HUES6 (cell line): ENCODE measurements around the gene STK32C.

Source experiments
- H3K27ac ChIP-seq: 2 replicates; pipeline ENCODE4 v1.7.0; 2013; ENCODE audit warnings: low read depth, mild to moderate bottlenecking, low read length, inconsistent platforms
- H3K27me3 ChIP-seq: 2 replicates; pipeline ENCODE4 v1.6.1; 2013; ENCODE audit warnings: low read length; ENCODE audit not compliant: control insufficient read depth, insufficient read depth
- H3K36me3 ChIP-seq: 2 replicates; pipeline ENCODE4 v1.6.1; 2013; ENCODE audit warnings: low read length; ENCODE audit not compliant: control insufficient read depth, insufficient read depth
- H3K4me1 ChIP-seq: 2 replicates; pipeline ENCODE4 v1.6.1; 2013; ENCODE audit warnings: low read length; ENCODE audit not compliant: control insufficient read depth, insufficient read depth
- H3K4me3 ChIP-seq: 2 replicates; pipeline ENCODE4 v1.5.1; 2013; ENCODE audit warnings: low read depth, low read length
- H3K9ac ChIP-seq: one replicate; pipeline ENCODE4 v1.6.1; 2013; ENCODE audit warnings: mild to moderate bottlenecking, low read length
- H3K9me3 ChIP-seq: 2 replicates; pipeline ENCODE4 v1.6.1; 2013; ENCODE audit warnings: low read depth, low read length; ENCODE audit not compliant: control insufficient read depth, insufficient read depth

Gene STK32C

DNA sequence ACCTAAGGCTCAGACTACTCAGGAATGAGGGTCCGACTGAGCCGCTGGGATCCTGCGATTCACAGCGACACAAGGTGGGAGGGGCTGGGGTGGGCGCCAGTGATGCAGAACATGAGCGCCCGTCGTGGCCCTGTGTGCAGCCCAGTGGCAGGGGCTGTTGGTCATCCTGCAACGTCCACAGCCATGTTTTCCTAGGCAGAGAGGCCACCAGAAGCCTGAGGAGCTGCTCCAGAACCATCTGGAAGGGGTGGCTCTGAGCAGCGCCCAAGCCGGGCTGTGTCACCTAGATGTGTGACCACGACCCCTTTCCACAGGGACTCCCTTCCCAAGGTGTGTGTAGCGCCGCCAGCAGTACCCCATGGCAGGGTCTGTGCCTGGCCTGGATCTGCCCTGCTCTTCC is 96.5 kb downstream of the STK32C start:
- Histone ChIP-seq H3K4me3 (no peak overlapping the region), H3K9ac (no peak overlapping the region), H3K27me3 (no peaks in the 10 kb centered on the region), H3K36me3 (no peaks in the 10 kb centered on the region), H3K4me1 (no peaks in the 10 kb centered on the region), H3K9me3 (peaks cover 14% of the 10 kb centered on the region), H3K27ac (no peak overlapping the region)

DNA sequence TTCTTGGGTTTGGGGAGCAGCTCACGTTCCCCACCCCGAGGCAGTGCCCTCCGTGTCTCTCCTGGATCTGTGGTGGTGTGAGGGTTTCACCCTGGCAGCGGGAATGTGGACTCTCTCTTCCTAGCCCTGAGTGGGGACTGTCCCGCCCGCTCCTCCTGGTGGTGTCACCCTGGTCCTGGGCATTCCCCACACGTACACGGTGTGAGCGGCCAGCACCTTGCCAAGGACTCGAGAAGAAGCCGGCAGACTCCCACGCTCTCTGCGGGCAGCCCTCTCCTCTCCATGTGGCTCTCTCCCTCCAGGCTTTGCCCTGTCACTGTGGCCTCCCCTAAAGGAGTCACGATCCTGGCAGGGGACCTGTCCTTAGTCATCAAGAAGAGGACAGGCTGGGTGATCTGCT is 97.0 kb downstream of the STK32C start:
- Histone ChIP-seq H3K9ac (no peak overlapping the region), H3K27me3 (no peaks in the 10 kb centered on the region), H3K36me3 (no peaks in the 10 kb centered on the region), H3K4me3 (no peak overlapping the region), H3K27ac (no peak overlapping the region), H3K9me3 (peaks cover 11% of the 10 kb centered on the region; the same call in 1 of the 2 replicates), H3K4me1 (no peaks in the 10 kb centered on the region)

DNA sequence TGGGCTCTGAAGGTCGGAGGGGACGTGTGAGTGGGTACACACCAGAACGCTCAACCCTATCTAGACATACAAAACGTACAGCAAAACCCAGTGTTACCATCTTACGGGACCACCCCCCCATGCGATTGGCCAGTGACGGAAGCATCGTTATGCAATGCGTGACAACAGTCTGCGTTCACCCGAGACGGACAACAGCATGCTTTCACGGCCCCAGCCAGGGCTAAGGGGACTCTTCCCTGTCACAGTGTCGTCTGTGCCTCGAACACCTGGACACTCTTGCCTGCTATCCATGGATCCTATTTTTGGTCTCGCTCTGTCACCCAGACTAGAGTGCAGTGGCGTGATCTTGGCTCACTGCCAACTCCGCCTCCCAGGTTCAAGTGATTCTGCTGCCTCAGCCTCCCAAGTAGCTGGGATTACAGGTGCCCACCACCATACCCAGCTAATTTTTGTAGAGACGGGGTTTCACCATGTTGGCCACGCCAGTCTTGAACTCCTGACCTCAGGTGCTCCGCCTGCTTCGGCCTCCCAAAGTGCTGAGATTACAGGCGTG is 97.7 kb downstream of the STK32C start:
- no peak overlapping the region for H3K4me3 ChIP-seq
- H3K4me1 ChIP-seq = no peaks in the 10 kb centered on the region
- H3K36me3 ChIP-seq = no peaks in the 10 kb centered on the region; the same call in 1 of the 2 replicates
- H3K9ac ChIP-seq = no peak overlapping the region
- no peak overlapping the region for H3K27ac ChIP-seq
- H3K9me3 ChIP-seq = peaks cover 7% of the 10 kb centered on the region; the same call in 1 of the 2 replicates
- no peaks in the 10 kb centered on the region for H3K27me3 ChIP-seq

DNA sequence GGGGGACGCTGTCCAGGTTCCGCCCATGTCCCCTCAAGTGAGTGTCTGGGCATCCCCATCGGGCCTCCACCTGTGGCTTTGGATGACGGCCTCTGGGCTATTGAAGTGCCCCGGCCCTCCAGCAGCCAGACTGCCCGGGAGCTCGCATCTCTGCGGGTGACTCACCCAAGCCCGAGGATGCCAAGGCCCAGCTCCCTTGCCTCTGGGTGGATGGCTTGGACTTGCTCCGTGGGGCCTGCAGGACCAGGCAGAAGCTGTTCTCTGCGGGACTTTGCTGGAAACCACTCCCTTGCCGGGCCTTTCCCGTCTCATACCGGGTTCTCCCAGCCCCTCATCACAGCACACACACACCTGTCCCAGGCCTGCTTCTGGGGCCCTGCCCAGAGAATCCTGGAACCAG is 98.6 kb downstream of the STK32C start:
- H3K36me3 ChIP-seq = no peaks in the 10 kb centered on the region; the same call in 1 of the 2 replicates
- no peak overlapping the region for H3K9ac ChIP-seq
- no peaks in the 10 kb centered on the region for H3K27me3 ChIP-seq
- H3K4me3 ChIP-seq = no peak overlapping the region
- no peak overlapping the region for H3K27ac ChIP-seq
- no peaks in the 10 kb centered on the region; the same call in 1 of the 2 replicates for H3K9me3 ChIP-seq
- no peaks in the 10 kb centered on the region for H3K4me1 ChIP-seq

DNA sequence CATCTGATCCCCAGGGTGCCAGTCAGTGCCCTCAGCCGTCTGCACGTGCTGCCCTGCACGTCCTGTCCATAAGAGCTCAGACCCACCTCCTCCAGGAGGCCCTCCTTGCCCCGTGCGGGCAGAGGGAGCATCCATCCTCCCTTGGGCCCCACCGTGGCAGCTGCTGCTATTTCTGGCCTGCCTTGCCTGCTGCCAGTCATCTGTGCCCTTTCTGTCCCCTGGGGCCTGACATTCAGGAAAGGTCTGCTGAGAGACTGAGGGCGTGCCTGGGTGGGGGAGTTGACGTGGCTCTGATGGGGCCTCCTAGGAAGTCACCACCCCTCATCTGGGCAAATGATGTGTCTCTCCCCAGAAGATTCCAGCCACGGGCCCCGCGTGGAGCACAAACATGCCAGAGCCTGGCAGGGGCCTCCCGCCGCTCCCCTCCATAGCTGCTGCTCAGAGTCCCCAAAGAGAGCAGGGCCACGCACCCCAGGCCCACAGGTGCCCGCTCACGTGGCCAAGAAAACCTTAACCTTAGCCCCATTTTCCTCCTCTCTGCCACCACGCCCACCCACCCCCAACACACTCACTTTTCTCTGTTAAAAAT is 99.2 kb downstream of the STK32C start:
- H3K27me3 ChIP-seq = no peaks in the 10 kb centered on the region

DNA sequence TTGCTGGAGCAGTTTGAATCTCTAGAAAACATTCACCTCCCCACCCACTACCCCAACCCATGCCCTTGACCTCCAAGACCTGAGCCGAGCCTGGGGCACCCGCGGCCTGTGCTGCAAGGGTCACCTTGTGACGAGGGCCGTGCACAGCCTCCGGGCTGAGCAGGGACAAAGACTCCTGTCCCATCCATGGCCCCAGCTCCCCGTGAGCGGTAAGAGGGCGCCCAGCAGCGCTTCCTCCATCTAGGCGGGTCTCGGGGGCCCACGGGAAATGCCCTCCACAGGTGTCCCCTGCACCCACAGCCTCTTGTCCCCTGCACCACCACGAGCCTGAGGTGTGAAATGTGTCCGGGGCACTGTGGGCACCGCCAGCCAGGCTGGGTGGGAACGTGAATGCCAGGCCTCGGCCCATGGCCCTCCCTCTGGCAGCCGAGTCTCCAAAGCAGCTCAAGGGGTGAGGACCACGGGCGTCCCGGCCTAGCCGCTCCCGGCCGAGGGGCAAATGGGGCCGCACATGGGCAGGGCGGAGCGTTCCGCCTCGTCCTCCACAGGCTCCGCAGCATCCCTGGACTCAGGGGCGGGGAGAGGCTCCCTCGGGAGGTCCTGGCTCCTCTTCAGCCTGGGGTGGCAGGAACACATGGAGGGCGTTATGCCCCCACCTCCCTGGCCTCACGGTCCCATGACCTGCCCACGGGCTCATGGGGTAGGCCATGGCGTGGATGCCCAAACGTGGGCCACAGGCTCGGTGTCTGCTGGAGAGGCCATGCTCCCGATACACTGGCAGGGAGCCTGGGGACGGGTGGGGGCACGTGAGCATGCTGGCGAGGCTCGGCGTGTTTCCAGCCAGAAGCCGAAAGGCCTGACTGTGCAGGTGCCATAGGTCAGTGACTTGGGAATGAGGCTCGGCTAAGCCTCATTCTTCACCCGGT is 100.0 kb downstream of the STK32C start:
- Histone ChIP-seq H3K4me1 (no peaks in the 10 kb centered on the region), H3K36me3 (peaks cover 3% of the 10 kb centered on the region; the same call in 1 of the 2 replicates), H3K27me3 (no peaks in the 10 kb centered on the region)

More for the DNA sequence above, 99.2 kb downstream of the STK32C start:
- H3K4me1 ChIP-seq = no peaks in the 10 kb centered on the region
- no peaks in the 10 kb centered on the region; the same call in 1 of the 2 replicates for H3K36me3 ChIP-seq
- H3K4me3 ChIP-seq = no peak overlapping the region
- H3K9me3 ChIP-seq = no peaks in the 10 kb centered on the region
- H3K9ac ChIP-seq = no peak overlapping the region
- no peak overlapping the region for H3K27ac ChIP-seq

DNA sequence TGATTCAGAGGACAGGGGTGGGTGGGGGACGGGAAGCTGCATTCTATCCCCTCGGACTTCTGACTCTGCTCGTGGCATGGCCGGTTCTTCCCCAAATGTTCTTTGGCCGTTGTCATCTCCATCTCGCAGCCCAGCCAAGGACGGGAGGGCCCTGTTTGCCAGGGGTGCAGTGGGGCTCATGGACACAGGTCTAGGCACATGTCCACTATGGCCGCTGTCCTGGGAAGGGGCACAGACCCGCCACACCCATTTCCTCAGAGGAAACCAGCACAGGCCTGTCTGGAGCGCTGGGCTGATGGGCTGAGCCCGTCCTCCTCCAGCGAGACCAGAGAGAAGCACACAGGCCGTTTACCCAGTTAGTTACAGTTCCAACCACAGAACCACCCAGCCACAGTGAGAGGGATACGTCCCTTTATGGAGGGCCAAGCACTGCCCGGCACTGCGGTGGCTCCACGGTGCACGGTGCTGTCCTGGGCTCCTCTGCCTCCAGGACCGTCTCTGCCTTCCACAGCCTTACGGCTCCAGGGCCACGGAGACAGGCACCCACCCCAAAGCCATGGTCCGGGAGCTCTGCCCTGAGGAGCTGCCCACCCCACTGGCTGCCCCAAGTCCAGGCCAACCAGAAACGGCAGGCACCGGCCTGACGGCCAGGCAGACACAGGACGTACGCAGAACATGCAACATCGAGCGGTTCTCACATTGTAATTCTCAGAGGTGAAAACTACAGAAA is 100.8 kb downstream of the STK32C start:
- H3K27ac ChIP-seq = no peak overlapping the region
- H3K27me3 ChIP-seq = no peaks in the 10 kb centered on the region
- H3K36me3 ChIP-seq = peaks cover 5% of the 10 kb centered on the region; the same call in 1 of the 2 replicates
- no peak overlapping the region for H3K9ac ChIP-seq
- no peak overlapping the region for H3K4me3 ChIP-seq
- no peaks in the 10 kb centered on the region for H3K4me1 ChIP-seq
- no peaks in the 10 kb centered on the region for H3K9me3 ChIP-seq

More for the DNA sequence above, 100.0 kb downstream of the STK32C start:
- no peaks in the 10 kb centered on the region for H3K9me3 ChIP-seq
- H3K27ac ChIP-seq = no peak overlapping the region
- H3K4me3 ChIP-seq = no peak overlapping the region
- no peak overlapping the region for H3K9ac ChIP-seq

DNA sequence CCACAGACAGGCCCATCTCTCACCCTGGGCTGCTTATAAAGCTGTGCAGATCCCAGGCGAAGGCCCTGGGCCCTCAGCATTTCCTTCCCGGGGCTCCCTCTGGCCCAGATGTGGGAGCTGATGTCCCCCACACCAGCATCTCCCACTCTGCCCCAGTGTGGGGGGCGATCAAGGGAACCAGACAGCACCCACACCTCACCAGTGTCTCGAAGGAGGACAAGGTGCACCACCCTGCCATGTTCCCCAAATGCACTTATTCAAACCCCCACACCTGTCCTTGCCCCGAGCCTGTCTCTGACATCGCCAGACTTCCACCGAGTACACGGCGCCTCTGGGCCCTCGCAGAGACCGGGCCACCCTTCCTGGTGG is 101.4 kb downstream of the STK32C start:
- Histone ChIP-seq H3K9me3 (no peaks in the 10 kb centered on the region), H3K4me3 (no peak overlapping the region), H3K9ac (no peak overlapping the region), H3K36me3 (peaks cover 5% of the 10 kb centered on the region; the same call in 1 of the 2 replicates), H3K4me1 (no peaks in the 10 kb centered on the region), H3K27ac (no peak overlapping the region), H3K27me3 (no peaks in the 10 kb centered on the region)

DNA sequence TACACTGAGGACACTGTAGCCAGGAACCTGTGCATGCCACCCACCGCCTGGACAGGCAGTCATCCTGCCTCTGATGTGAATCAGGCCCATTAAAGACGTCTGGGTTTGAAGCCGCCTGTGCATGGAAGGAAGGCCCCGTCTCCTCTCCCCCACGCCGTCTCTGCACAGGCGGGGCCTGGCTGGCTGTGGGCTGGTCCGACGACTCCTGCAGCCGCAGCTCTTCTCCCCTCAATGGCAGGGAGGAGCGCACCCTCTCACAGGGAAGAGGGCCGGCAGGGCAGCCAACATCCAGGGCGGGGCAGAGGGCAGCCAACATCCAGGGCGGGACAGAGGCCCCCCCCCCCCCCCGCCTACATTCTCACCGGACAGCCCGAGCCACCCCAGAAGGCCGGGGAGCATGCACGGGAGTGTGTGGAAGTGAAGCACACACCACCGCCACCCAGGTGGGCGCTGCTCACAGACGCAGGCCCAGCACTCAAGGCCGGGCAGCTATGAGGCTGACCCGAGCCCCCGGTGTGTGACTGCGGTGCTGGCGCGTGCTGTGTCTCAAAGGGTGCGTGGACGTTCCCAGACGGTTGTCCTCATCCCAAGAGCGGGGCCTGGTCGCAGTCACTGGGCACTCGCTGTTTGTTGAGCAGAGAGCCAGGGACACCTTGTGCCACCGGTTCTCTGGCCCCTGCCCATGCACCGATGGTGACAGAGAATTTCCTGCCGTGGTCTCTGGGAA is 101.9 kb downstream of the STK32C start:
- Histone ChIP-seq H3K27me3 (no peaks in the 10 kb centered on the region), H3K9me3 (no peaks in the 10 kb centered on the region), H3K4me3 (no peak overlapping the region), H3K36me3 (peaks cover 5% of the 10 kb centered on the region; the same call in 1 of the 2 replicates), H3K27ac (no peak overlapping the region), H3K9ac (no peak overlapping the region), H3K4me1 (no peaks in the 10 kb centered on the region)

DNA sequence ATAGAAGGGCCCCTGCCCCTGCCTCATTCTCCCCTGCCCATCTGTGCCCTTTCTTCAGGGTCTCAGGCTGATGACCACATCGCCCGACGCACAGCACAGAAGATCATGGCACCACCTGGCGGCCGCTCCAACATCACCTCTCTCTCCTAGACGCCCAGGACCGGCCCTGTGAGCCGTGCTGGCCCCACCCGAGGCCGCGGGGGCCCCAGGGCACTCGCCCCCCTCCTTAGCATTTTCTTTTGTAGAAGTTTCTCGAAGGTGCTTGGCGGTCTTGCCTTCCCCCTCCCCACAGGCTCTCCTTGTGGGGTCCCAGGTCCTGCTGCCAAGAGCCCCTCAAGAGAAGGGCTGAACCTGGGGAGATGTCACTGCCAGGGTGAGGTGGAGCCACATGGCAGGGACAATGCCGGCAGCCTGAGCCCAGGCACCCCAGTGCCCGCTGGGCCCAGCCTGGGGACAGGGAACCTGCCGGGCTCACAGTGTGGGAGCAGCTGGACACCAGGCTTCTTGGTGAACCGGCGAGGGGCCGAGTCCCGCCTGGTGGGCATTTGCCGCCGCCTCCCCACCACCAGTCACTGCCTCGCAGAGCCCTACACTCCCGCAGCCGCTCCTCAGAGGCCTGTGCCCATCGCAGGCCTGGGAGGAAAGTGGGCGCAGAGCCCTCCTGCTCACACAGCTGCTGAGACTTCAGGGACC is 102.8 kb downstream of the STK32C start:
- Histone ChIP-seq H3K36me3 (peaks cover 5% of the 10 kb centered on the region; the same call in 1 of the 2 replicates), H3K27ac (no peak overlapping the region), H3K27me3 (no peaks in the 10 kb centered on the region), H3K4me3 (no peak overlapping the region), H3K9me3 (no peaks in the 10 kb centered on the region), H3K4me1 (no peaks in the 10 kb centered on the region), H3K9ac (no peak overlapping the region)
